Lower leg skin (tissue), 4 donors: ENCODE measurements around the gene FHOD3. TPM values are rescaled to one million over a fixed set of nuclear protein-coding genes. Genes with fewer than 3 reads are reported as not detected.

Experiments
- DNase-seq, 2 donors: peaks; one replicate each; pipeline ENCODE4 v3.0.0-alpha.2; 2019; ENCODE audit warnings: low spot score in 2 of 2
- H3K4me3 ChIP-seq: fragments of 200-600 bp; sonication (generic); 2 replicates; pipeline ENCODE4 v1.5.1; 2017; ENCODE audit warnings: mild to moderate bottlenecking, low read depth; ENCODE audit not compliant: poor library complexity, severe bottlenecking
- POLR2A ChIP-seq, 2 donors: fragments of 450-650 bp; IDR thresholded peaks; one replicate each; pipeline ENCODE4 v1.6.1; 2016 to 2017; ENCODE audit warnings: antibody characterized with exemption in 2 of 2, mild to moderate bottlenecking in 1 of 2, moderate library complexity in 1 of 2
- WGBS, 2 donors: methylation state at CpG; one replicate each; pipeline ENCODE4 v1.1.5; 2018; 5-methylcytosine and 5-hydroxymethylcytosine counted together
- intact Hi-C: fragments of 100-400 bp; cut with DNase I; formaldehyde crosslinking; loops from one replicate; pipeline ENCODE4 v1.15.0; 2023; ENCODE audit warnings: low total_unique reads
- total RNA-seq, 4 donors: library from RNA; depleted of rRNA; stranded (reverse); fragments of >200 nt; gene quantifications; one replicate each; pipeline ENCODE4 v1.1.0, GENCODE V29; 2016
- TF ChIP-seq, protein P1 (sequence below), 3 donors: fragments of 450-650 bp; IDR thresholded peaks; one replicate each; pipeline ENCODE4 v1.5.1; 2016; ENCODE audit warnings: antibody characterized with exemption in 3 of 3, mild to moderate bottlenecking in 3 of 3, moderate library complexity in 2 of 3

The FHOD3 gene
- total RNA-seq, 4 donors from 2014 or later = 5.3 to 15.1 (median 7.8) TPM

DNA sequence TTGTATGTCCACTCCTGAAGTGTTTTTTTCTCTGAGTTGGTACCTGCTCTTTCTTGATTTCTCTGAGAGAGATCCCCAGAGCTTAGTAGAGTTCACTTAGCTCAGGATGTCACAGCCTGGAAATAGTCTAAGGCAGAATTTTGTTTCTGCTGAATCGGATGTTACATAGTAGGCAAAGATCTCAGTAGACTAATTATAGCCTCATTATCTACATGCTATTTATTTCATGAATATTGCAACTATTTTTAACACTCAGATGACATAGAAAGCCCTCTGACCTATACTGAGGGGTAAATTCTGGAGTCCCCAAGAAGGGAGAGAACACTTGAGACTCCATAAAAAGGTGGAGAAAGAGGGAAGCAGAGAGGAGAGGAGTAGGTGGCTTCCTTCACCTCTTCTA, 160.2 kb downstream of the FHOD3 start:
- 53 to 74% methylated on average over 1 of the region's 1 CpG for WGBS, 2 donors
- no peak overlapping the region for H3K4me3 ChIP-seq
- intact Hi-C loops = no loop called here
- no peak for DNase-seq
- TF ChIP-seq, protein P1, sequence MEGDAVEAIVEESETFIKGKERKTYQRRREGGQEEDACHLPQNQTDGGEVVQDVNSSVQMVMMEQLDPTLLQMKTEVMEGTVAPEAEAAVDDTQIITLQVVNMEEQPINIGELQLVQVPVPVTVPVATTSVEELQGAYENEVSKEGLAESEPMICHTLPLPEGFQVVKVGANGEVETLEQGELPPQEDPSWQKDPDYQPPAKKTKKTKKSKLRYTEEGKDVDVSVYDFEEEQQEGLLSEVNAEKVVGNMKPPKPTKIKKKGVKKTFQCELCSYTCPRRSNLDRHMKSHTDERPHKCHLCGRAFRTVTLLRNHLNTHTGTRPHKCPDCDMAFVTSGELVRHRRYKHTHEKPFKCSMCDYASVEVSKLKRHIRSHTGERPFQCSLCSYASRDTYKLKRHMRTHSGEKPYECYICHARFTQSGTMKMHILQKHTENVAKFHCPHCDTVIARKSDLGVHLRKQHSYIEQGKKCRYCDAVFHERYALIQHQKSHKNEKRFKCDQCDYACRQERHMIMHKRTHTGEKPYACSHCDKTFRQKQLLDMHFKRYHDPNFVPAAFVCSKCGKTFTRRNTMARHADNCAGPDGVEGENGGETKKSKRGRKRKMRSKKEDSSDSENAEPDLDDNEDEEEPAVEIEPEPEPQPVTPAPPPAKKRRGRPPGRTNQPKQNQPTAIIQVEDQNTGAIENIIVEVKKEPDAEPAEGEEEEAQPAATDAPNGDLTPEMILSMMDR (IDR thresholded peaks at IDR 0.05) = no peak
- no peak for TF ChIP-seq POLR2A (IDR thresholded peaks at IDR 0.05)

DNA sequence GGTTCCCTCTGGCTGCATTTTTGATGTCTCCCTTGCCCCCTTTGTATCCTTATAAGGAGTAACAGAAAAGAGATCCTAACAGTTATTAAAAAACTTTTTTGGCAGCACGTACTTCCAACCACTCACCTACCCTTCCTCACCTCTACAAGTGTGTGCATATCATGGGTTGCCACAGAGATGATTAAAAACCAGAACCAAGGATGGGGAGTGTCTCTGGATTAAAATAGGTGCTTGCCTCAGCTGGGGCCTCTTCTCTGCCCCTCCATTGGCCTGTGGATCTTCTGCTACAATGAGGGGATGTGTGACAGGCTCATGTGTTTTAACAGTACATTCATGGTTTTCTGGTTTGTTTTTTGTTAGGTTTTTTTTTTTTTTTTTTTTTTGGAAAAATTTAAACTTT, 160.8 kb downstream of the FHOD3 start:
- no peak overlapping the region for H3K4me3 ChIP-seq
- intact Hi-C loops = no loop called here
- TF ChIP-seq POLR2A (IDR thresholded peaks at IDR 0.05) = no peak
- TF ChIP-seq, protein P1 (IDR thresholded peaks at IDR 0.05) = no peak
- 76 to 91% methylated on average over 1 of the region's 1 CpG for WGBS, 2 donors
- DNase-seq = no peak

DNA sequence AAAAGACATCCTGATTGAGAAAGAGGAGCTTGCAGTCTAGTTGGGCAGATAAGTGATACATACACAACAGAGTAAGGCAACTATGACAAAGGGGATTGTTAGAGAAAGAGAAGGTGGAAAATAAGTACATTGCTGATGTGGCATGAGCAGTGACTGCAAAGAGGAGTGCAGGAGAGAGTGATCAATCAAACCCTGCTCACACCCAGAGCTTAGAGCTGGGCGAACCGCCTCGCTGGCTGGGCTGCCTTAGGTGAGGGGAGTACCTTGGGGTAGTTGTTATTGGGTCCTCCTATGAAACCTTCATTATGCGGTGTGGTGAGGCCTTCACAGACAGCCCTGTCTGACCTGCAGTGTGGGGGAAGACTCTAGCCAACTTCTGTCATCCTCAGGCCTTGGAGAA, 161.7 kb downstream of the FHOD3 start:
- intact Hi-C loops = no loop called here
- TF ChIP-seq POLR2A (IDR thresholded peaks at IDR 0.05) = no peak
- H3K4me3 ChIP-seq = no peak overlapping the region
- no peak for DNase-seq
- 91% methylated on average over 4 of the region's 4 CpGs for WGBS, 2 donors

DNA sequence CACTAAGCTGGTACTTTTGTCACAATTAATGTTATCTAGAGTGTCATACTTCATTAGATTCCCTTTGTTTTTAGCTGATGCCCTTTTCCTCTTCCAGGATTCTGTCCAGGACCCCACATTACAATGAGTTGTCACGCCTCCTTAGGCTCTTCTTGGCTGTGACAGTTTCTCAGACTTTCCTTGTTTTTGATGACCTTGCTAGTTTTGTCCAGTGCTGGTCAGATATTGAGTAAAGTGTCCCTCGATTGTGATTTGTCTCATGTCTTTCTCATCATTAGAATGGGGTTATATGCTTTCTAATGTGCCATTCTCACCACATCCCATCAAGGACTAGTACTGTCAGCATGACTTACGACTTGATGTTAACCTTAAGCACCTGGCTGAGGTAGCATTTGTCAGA, 162.3 kb downstream of the FHOD3 start:
- DNase-seq = no peak
- no peak overlapping the region for H3K4me3 ChIP-seq
- TF ChIP-seq, protein P1 (IDR thresholded peaks at IDR 0.05) = no peak
- TF ChIP-seq POLR2A (IDR thresholded peaks at IDR 0.05) = no peak
- 77 to 89% methylated on average over 3 of the region's 3 CpGs for WGBS, 2 donors
- intact Hi-C loops = no loop called here

GRCh38 chr18:36460324-36460850, 162.9 kb downstream of the FHOD3 start:
- DNase-seq = no peak
- intact Hi-C loops = no loop called here
- 66 to 80% methylated on average over 2 of the region's 2 CpGs for WGBS, 2 donors
- TF ChIP-seq POLR2A (IDR thresholded peaks at IDR 0.05) = no peak
- TF ChIP-seq, protein P1 (IDR thresholded peaks at IDR 0.05) = no peak
- no peak overlapping the region for H3K4me3 ChIP-seq

DNA sequence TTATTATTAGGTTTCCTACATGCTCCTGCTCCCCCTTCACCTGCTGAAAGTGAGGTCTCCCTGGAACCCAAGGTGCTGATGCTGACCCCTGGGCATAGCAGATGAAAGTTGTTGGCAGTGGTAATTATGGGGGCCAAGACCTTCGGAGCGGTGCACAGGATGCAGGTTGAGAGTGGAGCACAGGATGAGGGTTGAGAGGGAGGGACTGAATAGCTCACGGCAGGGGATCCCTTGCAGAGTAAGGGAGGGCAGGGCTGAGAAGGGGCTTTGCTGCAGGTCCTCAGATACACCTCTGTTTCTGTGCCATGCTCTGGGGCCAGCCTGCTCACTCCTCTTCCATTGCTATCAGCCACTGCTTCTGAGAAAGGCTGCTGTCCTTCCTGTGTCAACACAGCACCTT, 163.3 kb downstream of the FHOD3 start:
- intact Hi-C loops = no loop called here
- 73 to 88% methylated on average over 3 of the region's 3 CpGs for WGBS, 2 donors
- DNase-seq = no peak
- no peak overlapping the region for H3K4me3 ChIP-seq
- TF ChIP-seq POLR2A (IDR thresholded peaks at IDR 0.05) = no peak
- TF ChIP-seq, protein P1 (IDR thresholded peaks at IDR 0.05) = no peak
